ENCODE measurements around the gene EDIL3. TPM values are rescaled to one million over a fixed set of nuclear protein-coding genes. Genes with fewer than 3 reads are reported as not detected.

EDIL3 gene
- total and polyA plus RNA-seq, 4 experiments from 2014 or later: not detected

DNA sequence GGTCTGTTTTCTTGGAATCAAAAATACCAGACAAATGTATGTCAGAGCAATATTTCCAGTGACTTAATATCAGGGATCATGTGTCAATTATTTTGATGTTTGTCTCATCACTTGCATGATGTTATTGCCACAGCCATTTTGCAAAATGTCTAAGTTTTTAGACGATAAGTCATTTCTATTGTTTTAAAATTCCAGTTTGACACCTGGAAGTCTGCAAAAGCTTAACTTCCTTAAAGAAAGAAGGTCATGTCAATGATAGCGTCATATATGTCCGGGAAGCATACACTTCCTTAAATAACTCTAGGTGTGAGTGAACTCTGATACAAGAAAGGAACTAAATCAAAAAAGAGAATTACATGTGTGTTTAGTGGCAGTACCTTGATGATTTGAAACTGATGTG is 259.5 kb downstream of the EDIL3 start:
- H3K27ac Mint-ChIP-seq: no peak overlapping the region
- H3K36me3 ChIP-seq (ENCODE audit: insufficient read depth, low read length): no peaks in the 10 kb centered on the region

DNA sequence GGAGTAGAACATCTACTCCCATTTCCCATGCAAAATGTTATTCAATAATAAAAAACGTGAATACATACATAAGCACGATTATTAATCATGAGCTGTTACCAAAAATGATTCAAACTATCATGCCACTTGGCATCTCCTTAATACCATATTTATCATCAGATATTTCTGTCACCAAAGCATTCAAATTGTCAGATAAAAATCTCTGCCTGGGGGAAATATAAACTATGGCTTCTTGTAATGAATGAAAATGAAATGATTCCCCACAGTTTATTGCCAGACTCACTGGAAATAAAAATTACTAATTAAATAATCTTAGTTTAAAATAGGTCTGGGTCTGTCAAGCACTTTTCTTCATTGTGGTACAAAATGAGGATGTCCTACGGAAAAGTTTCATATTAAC is 265.4 kb downstream of the EDIL3 start:
- no peak overlapping the region for H3K4me3 ChIP-seq (ENCODE audit: low read length in 2 of 2)
- H3K9me3 Mint-ChIP-seq: no peaks in the 10 kb centered on the region
- no peaks in the 10 kb centered on the region for H3K36me3 Mint-ChIP-seq
- CTCF ChIA-PET (ENCODE audit: partially characterized antibody): no interaction called here
- no peaks in the 10 kb centered on the region for H3K27me3 Mint-ChIP-seq
- H3K27ac Mint-ChIP-seq: no peak overlapping the region
- no peaks in the 10 kb centered on the region for H3K27me3 ChIP-seq (ENCODE audit: insufficient read depth, low read length)
- POLR2A ChIA-PET (ENCODE audit: partially characterized antibody): no interaction called here
- no peak overlapping the region for H3K27ac ChIP-seq (ENCODE audit: low read depth, low read length)
- DNase-seq: no peak
- H3K9me3 ChIP-seq (ENCODE audit: control insufficient read depth in 1 of 2, low read length in 2 of 2): no peaks in the 10 kb centered on the region
- no peak overlapping the region for H3K4me3 Mint-ChIP-seq
- H3K36me3 ChIP-seq (ENCODE audit: insufficient read depth, low read length): no peaks in the 10 kb centered on the region
- H3K4me1 Mint-ChIP-seq: no peaks in the 10 kb centered on the region
- intact Hi-C loops (cut with micrococcal nuclease): no loop called here
- no peaks in the 10 kb centered on the region for H3K4me1 ChIP-seq (ENCODE audit: insufficient read depth, low read length)

More for the DNA sequence above, 259.5 kb downstream of the EDIL3 start:
- no peak for DNase-seq
- H3K27me3 Mint-ChIP-seq: no peaks in the 10 kb centered on the region
- H3K36me3 Mint-ChIP-seq: no peaks in the 10 kb centered on the region
- H3K27ac ChIP-seq (ENCODE audit: low read depth, low read length): no peak overlapping the region
- H3K9me3 ChIP-seq (ENCODE audit: control insufficient read depth in 1 of 2, low read length in 2 of 2): no peaks in the 10 kb centered on the region
- ChIA-PET CTCF (ENCODE audit: partially characterized antibody) (no interaction called here), POLR2A (ENCODE audit: partially characterized antibody) (no interaction called here)
- no peaks in the 10 kb centered on the region for H3K4me1 ChIP-seq (ENCODE audit: insufficient read depth, low read length)
- no peak overlapping the region for H3K4me3 ChIP-seq (ENCODE audit: low read length in 2 of 2)
- H3K4me3 Mint-ChIP-seq: no peak overlapping the region
- intact Hi-C loops (cut with micrococcal nuclease): no loop called here
- H3K27me3 ChIP-seq (ENCODE audit: insufficient read depth, low read length): no peaks in the 10 kb centered on the region
- peaks cover 0 to 4% (median 0%) of the 10 kb centered on the region in 8 donors for H3K9me3 Mint-ChIP-seq
- H3K4me1 Mint-ChIP-seq: no peaks in the 10 kb centered on the region

- Mint-ChIP-seq H3K27me3 (no peaks in the 10 kb centered on the region), H3K36me3 (no peaks in the 10 kb centered on the region), H3K4me1 (no peaks in the 10 kb centered on the region), H3K9me3 (no peaks in the 10 kb centered on the region), H3K4me3 (no peak overlapping the region), H3K27ac (no peak overlapping the region)
- no peak for DNase-seq
- ChIA-PET POLR2A (ENCODE audit: partially characterized antibody) (no interaction called here), CTCF (ENCODE audit: partially characterized antibody) (no interaction called here)
- Histone ChIP-seq H3K9me3 (ENCODE audit: control insufficient read depth in 1 of 2, low read length in 2 of 2) (no peaks in the 10 kb centered on the region), H3K4me1 (ENCODE audit: insufficient read depth, low read length) (no peaks in the 10 kb centered on the region), H3K4me3 (ENCODE audit: low read length in 2 of 2) (no peak overlapping the region), H3K27me3 (ENCODE audit: insufficient read depth, low read length) (no peaks in the 10 kb centered on the region), H3K27ac (ENCODE audit: low read depth, low read length) (no peak overlapping the region), H3K36me3 (ENCODE audit: insufficient read depth, low read length) (no peaks in the 10 kb centered on the region)
- intact Hi-C loops (cut with micrococcal nuclease): no loop called here
Observed at GRCh38 chr5:84118551-84118950, 266.1 kb downstream of the EDIL3 start.

- Histone ChIP-seq H3K27ac (ENCODE audit: low read depth, low read length) (no peak overlapping the region), H3K27me3 (ENCODE audit: insufficient read depth, low read length) (no peaks in the 10 kb centered on the region), H3K4me1 (ENCODE audit: insufficient read depth, low read length) (no peaks in the 10 kb centered on the region), H3K4me3 (ENCODE audit: low read length in 2 of 2) (no peak overlapping the region), H3K36me3 (ENCODE audit: insufficient read depth, low read length) (no peaks in the 10 kb centered on the region), H3K9me3 (ENCODE audit: control insufficient read depth in 1 of 2, low read length in 2 of 2) (no peaks in the 10 kb centered on the region)
- no peaks in the 10 kb centered on the region for H3K27me3 Mint-ChIP-seq
- no peaks in the 10 kb centered on the region for H3K9me3 Mint-ChIP-seq
- POLR2A ChIA-PET (ENCODE audit: partially characterized antibody): no interaction called here
- CTCF ChIA-PET (ENCODE audit: partially characterized antibody): no interaction called here
- no peak overlapping the region for H3K4me3 Mint-ChIP-seq
- intact Hi-C loops (cut with micrococcal nuclease): no loop called here
- no peak for DNase-seq
- no peaks in the 10 kb centered on the region for H3K36me3 Mint-ChIP-seq
- no peaks in the 10 kb centered on the region for H3K4me1 Mint-ChIP-seq
- no peak overlapping the region for H3K27ac Mint-ChIP-seq
Observed at GRCh38 chr5:84115727-84116126, 269.0 kb downstream of the EDIL3 start.

DNA sequence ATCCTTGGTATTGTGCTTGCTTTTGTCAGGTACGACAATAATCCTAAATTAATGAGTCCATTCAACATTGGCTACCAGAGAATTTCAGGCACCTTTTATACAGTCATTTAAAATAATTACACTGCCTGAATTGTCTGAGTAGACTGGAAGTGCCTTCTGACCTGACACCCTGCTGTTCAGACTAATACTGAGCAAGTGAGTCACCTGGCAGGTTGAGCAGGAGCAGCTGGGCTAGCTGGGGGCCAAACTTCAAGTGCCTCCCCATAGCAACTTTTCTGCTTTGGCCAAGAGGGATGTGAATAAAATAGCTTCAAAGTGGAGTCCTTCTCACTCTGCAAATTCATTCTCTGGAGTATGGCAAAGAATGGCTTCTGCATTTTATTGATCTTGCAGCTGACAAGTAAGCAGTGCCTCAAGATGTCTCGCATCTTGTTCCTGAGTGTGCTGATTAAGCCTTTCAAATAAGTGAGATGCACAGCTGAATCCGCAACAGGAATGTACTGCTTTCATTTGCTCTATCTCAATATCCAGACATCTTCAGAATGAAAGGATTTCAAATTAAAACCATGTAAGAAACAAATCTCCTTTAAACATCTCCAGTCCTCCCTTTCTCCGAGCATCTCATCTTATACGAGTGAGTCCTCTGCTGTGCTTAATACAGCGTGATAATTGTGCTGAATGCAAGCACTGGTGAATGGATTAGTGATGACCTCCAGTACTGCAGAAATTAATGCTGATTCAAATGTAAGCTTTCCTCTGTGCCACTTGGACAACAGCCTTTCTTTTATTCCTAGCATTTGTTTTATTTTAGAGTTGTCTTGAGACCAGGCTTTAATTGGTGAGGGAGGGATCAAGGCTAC is 271.2 kb downstream of the EDIL3 start:
- H3K36me3 ChIP-seq (ENCODE audit: insufficient read depth, low read length): no peaks in the 10 kb centered on the region
- no peaks in the 10 kb centered on the region for H3K9me3 ChIP-seq (ENCODE audit: control insufficient read depth in 1 of 2, low read length in 2 of 2)
- H3K4me1 ChIP-seq (ENCODE audit: insufficient read depth, low read length): no peaks in the 10 kb centered on the region
- DNase-seq: no peak
- H3K27ac ChIP-seq (ENCODE audit: low read depth, low read length): no peak overlapping the region
- POLR2A ChIA-PET (ENCODE audit: partially characterized antibody): no interaction called here
- H3K4me3 ChIP-seq (ENCODE audit: low read length in 2 of 2): no peak overlapping the region
- Mint-ChIP-seq H3K4me3 (no peak overlapping the region), H3K27me3 (no peaks in the 10 kb centered on the region), H3K4me1 (no peaks in the 10 kb centered on the region), H3K9me3 (peaks cover 0 to 2% (median 0%) of the 10 kb centered on the region in 8 donors), H3K36me3 (no peaks in the 10 kb centered on the region), H3K27ac (no peak overlapping the region)
- CTCF ChIA-PET (ENCODE audit: partially characterized antibody): no interaction called here
- intact Hi-C loops (cut with micrococcal nuclease): no loop called here
- H3K27me3 ChIP-seq (ENCODE audit: insufficient read depth, low read length): no peaks in the 10 kb centered on the region

- ChIA-PET CTCF (ENCODE audit: partially characterized antibody) (no interaction called here), POLR2A (ENCODE audit: partially characterized antibody) (no interaction called here)
- no peak overlapping the region for H3K27ac ChIP-seq (ENCODE audit: low read depth, low read length)
- no peaks in the 10 kb centered on the region for H3K36me3 ChIP-seq (ENCODE audit: insufficient read depth, low read length)
- Mint-ChIP-seq H3K4me1 (no peaks in the 10 kb centered on the region), H3K27ac (no peak overlapping the region), H3K27me3 (no peaks in the 10 kb centered on the region), H3K36me3 (no peaks in the 10 kb centered on the region), H3K9me3 (peaks cover 0 to 15% (median 8%) of the 10 kb centered on the region in 8 donors), H3K4me3 (no peak overlapping the region)
- no peaks in the 10 kb centered on the region for H3K27me3 ChIP-seq (ENCODE audit: insufficient read depth, low read length)
- intact Hi-C loops (cut with micrococcal nuclease): no loop called here
- no peaks in the 10 kb centered on the region for H3K9me3 ChIP-seq (ENCODE audit: control insufficient read depth in 1 of 2, low read length in 2 of 2)
- no peaks in the 10 kb centered on the region for H3K4me1 ChIP-seq (ENCODE audit: insufficient read depth, low read length)
- no peak for DNase-seq
- no peak overlapping the region for H3K4me3 ChIP-seq (ENCODE audit: low read length in 2 of 2)
Observed at GRCh38 chr5:84092738-84093137, 291.9 kb downstream of the EDIL3 start.

DNA sequence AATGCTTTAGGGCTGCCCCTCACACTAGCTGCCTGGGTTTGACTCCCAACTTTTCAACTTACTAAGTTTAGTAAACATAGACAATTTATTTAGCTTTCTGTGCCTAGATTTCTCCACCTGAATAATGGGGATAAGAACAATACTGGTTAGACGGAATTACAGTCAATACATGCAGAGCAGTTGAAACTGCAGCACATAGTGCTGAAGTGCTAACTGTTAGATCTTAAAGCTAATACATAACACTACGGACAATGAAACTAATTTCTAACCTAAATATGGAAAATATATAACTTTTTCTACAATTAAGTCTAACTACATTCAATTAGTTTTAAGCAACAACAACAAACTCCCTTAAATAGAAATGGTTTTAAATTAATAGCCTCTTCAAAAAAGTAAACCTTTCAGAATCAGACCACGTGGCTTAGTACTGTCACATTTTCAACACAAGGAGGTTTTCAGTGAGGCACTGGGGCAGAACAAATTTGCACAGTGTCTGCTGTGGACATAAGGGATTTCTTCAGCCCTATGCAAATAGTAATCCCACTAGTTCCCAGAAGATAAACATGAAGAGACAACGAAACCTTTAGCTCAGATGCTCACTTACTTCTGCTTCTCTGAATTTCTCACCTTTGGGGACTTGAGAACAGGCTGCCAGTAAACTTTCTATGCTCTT is 293.4 kb downstream of the EDIL3 start:
- POLR2A ChIA-PET (ENCODE audit: partially characterized antibody): no interaction called here
- Histone ChIP-seq H3K9me3 (ENCODE audit: control insufficient read depth in 1 of 2, low read length in 2 of 2) (no peaks in the 10 kb centered on the region), H3K36me3 (ENCODE audit: insufficient read depth, low read length) (no peaks in the 10 kb centered on the region), H3K27me3 (ENCODE audit: insufficient read depth, low read length) (no peaks in the 10 kb centered on the region), H3K4me1 (ENCODE audit: insufficient read depth, low read length) (no peaks in the 10 kb centered on the region), H3K27ac (ENCODE audit: low read depth, low read length) (no peak overlapping the region), H3K4me3 (ENCODE audit: low read length in 2 of 2) (no peak overlapping the region)
- Mint-ChIP-seq H3K27me3 (no peaks in the 10 kb centered on the region), H3K4me3 (no peak overlapping the region), H3K27ac (no peak overlapping the region), H3K36me3 (no peaks in the 10 kb centered on the region), H3K9me3 (peaks cover 0 to 9% (median 3%) of the 10 kb centered on the region in 8 donors), H3K4me1 (no peaks in the 10 kb centered on the region)
- CTCF ChIA-PET (ENCODE audit: partially characterized antibody): no interaction called here
- DNase-seq: no peak
- intact Hi-C loops (cut with micrococcal nuclease): no loop called here

All from CD4-positive, alpha-beta memory T cell (primary cell).